Measurements from ENCODE around the gene RASSF7. TPM values are rescaled to one million over a fixed set of nuclear protein-coding genes. Genes with fewer than 3 reads are reported as not detected.

The RASSF7 gene
- total RNA-seq, 4 donors from 2014 or later: 2.9 to 24.4 (median 13.7) TPM

- WGBS: 75% methylated on average over 9 of the region's 18 CpGs
- intact Hi-C loops (cut with DNase I): no loop called here
- Histone ChIP-seq H3K4me3 (no peak overlapping the region), H3K36me3 (peaks cover 21 to 35% (median 32%) of the 10 kb centered on the region in 4 donors), H3K4me1 (peaks cover 15 to 25% (median 23%) of the 10 kb centered on the region in 4 donors), H3K27ac (replicated peaks in 1 of 4) (no peak overlapping the region), H3K9me3 (no peaks in the 10 kb centered on the region), H3K27me3 (no peaks in the 10 kb centered on the region)
- DNase-seq (ENCODE audit: extremely low spot score): no peak
- TF ChIP-seq EP300 (IDR thresholded peaks at IDR 0.05) (no peak), POLR2A (IDR thresholded peaks at IDR 0.05; ENCODE audit: low read depth) (no peak), CTCF (IDR thresholded peaks at IDR 0.05) (no peak), POLR2AphosphoS5 (IDR thresholded peaks at IDR 0.05) (no peak)
These were observed 30.9 kb upstream of the RASSF7 start for GRCh38 chr11:529728-530411.

- Histone ChIP-seq H3K4me3 (no peak overlapping the region), H3K27me3 (no peaks in the 10 kb centered on the region), H3K36me3 (peaks cover 21 to 35% (median 32%) of the 10 kb centered on the region in 4 donors), H3K4me1 (peaks cover 18 to 30% (median 28%) of the 10 kb centered on the region in 4 donors), H3K27ac (replicated peaks in 1 of 4) (no peak overlapping the region), H3K9me3 (no peaks in the 10 kb centered on the region)
- no peak for TF ChIP-seq POLR2AphosphoS5 (IDR thresholded peaks at IDR 0.05)
- no peak for TF ChIP-seq CTCF (IDR thresholded peaks at IDR 0.05)
- no peak for TF ChIP-seq EP300 (IDR thresholded peaks at IDR 0.05)
- no peak for TF ChIP-seq POLR2A (IDR thresholded peaks at IDR 0.05; ENCODE audit: low read depth)
- 90% methylated on average over 22 of the region's 28 CpGs for WGBS
- intact Hi-C loops (cut with DNase I): no loop called here
- no peak for DNase-seq (ENCODE audit: extremely low spot score)
These were observed 29.6 kb upstream of the RASSF7 start for GRCh38 chr11:530960-531831.

- H3K36me3 ChIP-seq: peaks cover 21 to 35% (median 32%) of the 10 kb centered on the region in 4 donors
- intact Hi-C loops (cut with DNase I): no loop called here
- peaks cover 0 to 5% (median 2%) of the 10 kb centered on the region in 4 donors for H3K27me3 ChIP-seq
- DNase-seq (ENCODE audit: extremely low spot score): no peak
- H3K4me1 ChIP-seq: peaks cover 24 to 37% (median 36%) of the 10 kb centered on the region in 4 donors
- H3K4me3 ChIP-seq: no peak overlapping the region
- no peak overlapping the region for H3K27ac ChIP-seq (replicated peaks in 1 of 4)
- no peaks in the 10 kb centered on the region for H3K9me3 ChIP-seq
- no peak for TF ChIP-seq CTCF (IDR thresholded peaks at IDR 0.05)
- TF ChIP-seq POLR2A (IDR thresholded peaks at IDR 0.05; ENCODE audit: low read depth): no peak
- 89% methylated on average over 18 of the region's 18 CpGs for WGBS
These were observed 28.7 kb upstream of the RASSF7 start for GRCh38 chr11:531919-532526.

GRCh38 chr11:532527-532985, 28.2 kb upstream of the RASSF7 start:
- DNase-seq (ENCODE audit: extremely low spot score): no peak
- intact Hi-C loops (cut with DNase I): no loop called here
- Histone ChIP-seq H3K4me1 (peaks cover 29 to 42% (median 42%) of the 10 kb centered on the region in 4 donors), H3K9me3 (no peaks in the 10 kb centered on the region), H3K4me3 (no peak overlapping the region), H3K27me3 (peaks cover 0 to 10% (median 4%) of the 10 kb centered on the region in 4 donors), H3K27ac (replicated peaks in 1 of 4) (no peak overlapping the region), H3K36me3 (peaks cover 21 to 35% (median 32%) of the 10 kb centered on the region in 4 donors)
- WGBS: 88% methylated on average over 23 of the region's 23 CpGs
- no peak for TF ChIP-seq CTCF (IDR thresholded peaks at IDR 0.05)
- TF ChIP-seq EP300 (IDR thresholded peaks at IDR 0.05): no peak
- no peak for TF ChIP-seq POLR2A (IDR thresholded peaks at IDR 0.05; ENCODE audit: low read depth)
- no peak for TF ChIP-seq POLR2AphosphoS5 (IDR thresholded peaks at IDR 0.05)
